ACC112 (cell line): ENCODE results near the gene AIRE.

ENCODE experiments used
- H2AFZ ChIP-seq: fragments of 200-600 bp; sonication (generic); one replicate; pipeline ENCODE4 v1.6.0; 2017; ENCODE audit warnings: antibody characterized with exemption, low read length; ENCODE audit not compliant: unreplicated experiment
- H3K27ac ChIP-seq: fragments of 200-600 bp; sonication (generic); 2 replicates; pipeline ENCODE4 v1.5.1; 2014; ENCODE audit warnings: low read depth, mild to moderate bottlenecking, antibody characterized with exemption, low read length, moderate library complexity
- H3K27me3 ChIP-seq: fragments of 200-600 bp; sonication (generic); 2 replicates; pipeline ENCODE4 v1.6.1; 2014; ENCODE audit warnings: mild to moderate bottlenecking, antibody characterized with exemption, low read length, moderate library complexity, mixed read lengths; ENCODE audit not compliant: insufficient read depth
- H3K36me3 ChIP-seq: fragments of 200-600 bp; sonication (generic); 2 replicates; pipeline ENCODE4 v1.6.1; 2016; ENCODE audit warnings: mild to moderate bottlenecking, antibody characterized with exemption, low read length, moderate library complexity, mixed read lengths; ENCODE audit not compliant: insufficient read depth
- H3K4me1 ChIP-seq: fragments of 200-600 bp; sonication (generic); one replicate; pipeline ENCODE4 v1.6.1; 2016; ENCODE audit warnings: low read length, mixed read lengths; ENCODE audit not compliant: insufficient read depth, unreplicated experiment, control insufficient read depth
- H3K4me3 ChIP-seq: fragments of 200-600 bp; sonication (generic); 2 replicates; pipeline ENCODE4 v1.5.1; 2014; ENCODE audit warnings: mild to moderate bottlenecking, low read depth, low read length
- H3K79me2 ChIP-seq: fragments of 200-600 bp; sonication (generic); one replicate; pipeline ENCODE4 v1.6.0; 2016; ENCODE audit warnings: low read length; ENCODE audit not compliant: control insufficient read depth, unreplicated experiment, insufficient read depth

Gene AIRE

GRCh38 chr21:44328242-44328895 is 42.7 kb downstream of the AIRE start:
- no peaks in the 10 kb centered on the region for H3K79me2 ChIP-seq
- H3K36me3 ChIP-seq: no peaks in the 10 kb centered on the region; the same call in 1 of the 2 replicates
- no peak overlapping the region for H3K27ac ChIP-seq
- no peaks in the 10 kb centered on the region for H3K4me1 ChIP-seq
- no peak overlapping the region for H2AFZ ChIP-seq
- no peaks in the 10 kb centered on the region for H3K27me3 ChIP-seq
- no peak overlapping the region for H3K4me3 ChIP-seq

GRCh38 chr21:44329086-44329889 is 43.6 kb downstream of the AIRE start:
- no peaks in the 10 kb centered on the region for H3K4me1 ChIP-seq
- H3K36me3 ChIP-seq: no peaks in the 10 kb centered on the region; the same call in 1 of the 2 replicates
- H3K4me3 ChIP-seq: no peak overlapping the region
- H3K27ac ChIP-seq: no peak overlapping the region
- H3K79me2 ChIP-seq: no peaks in the 10 kb centered on the region
- H3K27me3 ChIP-seq: no peaks in the 10 kb centered on the region
- no peak overlapping the region for H2AFZ ChIP-seq

DNA sequence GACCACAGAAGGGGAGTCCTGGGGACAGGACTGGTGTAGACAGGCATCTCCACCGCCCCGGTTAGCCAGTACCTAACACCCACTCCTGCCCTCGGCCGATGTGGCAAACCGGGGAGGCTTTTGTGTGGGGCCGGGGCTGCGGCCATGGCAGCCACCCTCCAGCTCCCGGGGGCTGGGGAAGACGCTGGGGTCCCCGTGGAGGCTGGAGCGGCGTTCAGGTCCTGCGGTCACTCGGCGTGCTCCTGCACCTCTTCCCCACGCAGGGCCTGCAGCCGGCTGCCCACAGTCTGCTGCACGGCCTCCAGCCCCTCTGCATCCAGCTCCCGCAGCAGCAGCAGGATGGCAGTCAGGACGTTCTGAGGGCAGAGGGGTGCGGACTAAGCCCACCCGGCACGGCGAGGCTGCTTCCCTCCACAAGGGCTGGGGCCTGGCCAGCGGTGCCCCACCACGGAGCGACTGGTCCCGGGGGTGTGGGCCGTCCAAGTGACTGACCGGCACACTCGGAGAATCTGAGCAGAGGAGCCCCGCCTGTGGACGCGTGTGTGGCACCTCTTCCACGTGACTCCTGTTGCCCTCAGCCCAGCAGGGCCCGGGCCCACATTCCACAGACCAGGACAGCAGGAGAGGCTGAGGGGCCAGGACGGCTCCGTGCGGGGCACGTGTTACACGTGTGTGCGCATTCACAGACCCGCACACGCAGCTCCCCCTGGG is 44.5 kb downstream of the AIRE start:
- Histone ChIP-seq H3K79me2 (no peaks in the 10 kb centered on the region), H3K4me1 (no peaks in the 10 kb centered on the region), H3K27me3 (no peaks in the 10 kb centered on the region), H3K36me3 (no peaks in the 10 kb centered on the region), H2AFZ (no peak overlapping the region), H3K27ac (no peak overlapping the region), H3K4me3 (no peak overlapping the region)

- Histone ChIP-seq H3K27ac (no peak overlapping the region), H3K4me1 (no peaks in the 10 kb centered on the region), H3K27me3 (no peaks in the 10 kb centered on the region), H2AFZ (no peak overlapping the region), H3K79me2 (no peaks in the 10 kb centered on the region), H3K36me3 (no peaks in the 10 kb centered on the region), H3K4me3 (no peak overlapping the region)
These were observed 45.0 kb downstream of the AIRE start for GRCh38 chr21:44330698-44331097.

- no peaks in the 10 kb centered on the region for H3K79me2 ChIP-seq
- no peak overlapping the region for H2AFZ ChIP-seq
- no peak overlapping the region for H3K4me3 ChIP-seq
- no peaks in the 10 kb centered on the region for H3K36me3 ChIP-seq
- no peaks in the 10 kb centered on the region for H3K4me1 ChIP-seq
- H3K27ac ChIP-seq: no peak overlapping the region
- no peaks in the 10 kb centered on the region for H3K27me3 ChIP-seq
These were observed 45.5 kb downstream of the AIRE start for GRCh38 chr21:44331209-44331608.

- H3K79me2 ChIP-seq: no peaks in the 10 kb centered on the region
- no peaks in the 10 kb centered on the region for H3K27me3 ChIP-seq
- no peaks in the 10 kb centered on the region for H3K4me1 ChIP-seq
- H2AFZ ChIP-seq: no peak overlapping the region
- no peak overlapping the region for H3K4me3 ChIP-seq
- H3K36me3 ChIP-seq: no peaks in the 10 kb centered on the region
- no peak overlapping the region for H3K27ac ChIP-seq
These were observed 46.1 kb downstream of the AIRE start for GRCh38 chr21:44331650-44332307.

DNA sequence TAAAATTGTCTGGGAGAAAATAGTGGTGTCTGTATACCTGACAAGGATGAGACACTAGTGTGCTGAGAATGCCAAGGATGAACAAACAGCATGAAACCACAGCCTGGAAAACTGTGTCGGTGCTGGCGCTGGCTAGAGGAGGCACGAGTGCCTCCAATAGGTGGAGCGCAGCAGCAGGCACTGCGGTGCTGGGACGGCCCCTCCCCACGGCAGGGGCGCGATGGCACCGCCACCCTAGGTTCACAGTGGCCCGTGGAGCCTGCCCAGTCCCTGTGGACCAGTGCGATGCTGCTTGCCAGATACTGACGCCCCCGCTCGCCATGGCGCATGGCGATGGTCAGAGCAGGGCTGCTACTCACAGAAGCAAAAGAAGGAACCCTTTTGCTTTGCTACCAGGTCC is 46.7 kb downstream of the AIRE start:
- Histone ChIP-seq H3K36me3 (no peaks in the 10 kb centered on the region), H2AFZ (no peak overlapping the region), H3K4me3 (no peak overlapping the region), H3K79me2 (no peaks in the 10 kb centered on the region), H3K27ac (no peak overlapping the region), H3K4me1 (no peaks in the 10 kb centered on the region), H3K27me3 (no peaks in the 10 kb centered on the region)

GRCh38 chr21:44332965-44333364 is 47.3 kb downstream of the AIRE start:
- Histone ChIP-seq H3K79me2 (no peaks in the 10 kb centered on the region), H2AFZ (no peak overlapping the region), H3K27ac (no peak overlapping the region), H3K27me3 (no peaks in the 10 kb centered on the region), H3K36me3 (no peaks in the 10 kb centered on the region), H3K4me1 (peaks cover 4% of the 10 kb centered on the region), H3K4me3 (no peak overlapping the region)

DNA sequence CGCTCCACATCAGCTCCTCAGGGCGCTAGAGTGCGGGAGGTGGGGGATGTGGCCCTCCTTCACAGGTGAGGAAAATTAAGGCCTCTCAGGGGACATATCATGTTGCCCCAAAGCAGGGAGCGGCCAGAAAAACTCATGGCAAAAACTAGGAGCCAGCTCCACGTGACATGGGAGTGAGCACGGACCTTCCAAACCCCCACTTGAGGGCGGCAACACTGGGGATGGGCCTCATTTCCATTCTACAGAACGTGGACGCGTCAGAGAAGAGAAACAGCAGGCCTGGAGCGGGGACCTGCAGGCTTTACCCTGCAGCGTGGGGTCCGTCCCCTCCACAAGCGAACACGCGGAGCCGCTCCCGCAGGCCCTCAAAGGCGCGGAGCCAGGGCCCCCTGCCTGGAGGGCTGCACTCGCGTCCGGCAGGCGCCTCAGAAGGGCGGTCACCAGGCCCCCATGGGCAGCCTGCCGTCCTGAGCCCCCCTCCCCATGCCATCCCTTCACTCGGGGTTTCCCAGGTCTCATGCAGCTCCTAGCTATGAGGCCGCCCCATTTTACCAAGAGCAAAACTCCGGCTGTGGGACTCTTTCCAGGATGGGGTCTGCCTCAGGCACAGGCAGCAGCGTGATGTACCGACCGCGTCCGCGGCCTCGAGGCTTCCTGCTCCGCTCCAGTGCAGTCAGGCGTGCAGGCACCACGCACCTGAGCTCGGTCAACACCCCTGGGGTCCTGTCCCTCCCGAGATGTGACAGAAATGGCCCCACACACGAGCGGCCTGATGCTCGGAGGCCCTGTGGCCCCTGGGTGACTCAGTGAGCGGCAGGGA is 48.0 kb downstream of the AIRE start:
- Histone ChIP-seq H3K36me3 (no peaks in the 10 kb centered on the region), H3K27ac (no peak overlapping the region), H3K27me3 (no peaks in the 10 kb centered on the region), H3K4me3 (no peak overlapping the region), H3K79me2 (no peaks in the 10 kb centered on the region), H3K4me1 (peaks cover 9% of the 10 kb centered on the region), H2AFZ (no peak overlapping the region)
